GM12878 (cell line): ENCODE results near the gene CEP89. TPM values are rescaled to one million over a fixed set of nuclear protein-coding genes. Genes with fewer than 3 reads are reported as not detected.
A peak's percentile ranks its signal among the peaks of the same experiment; 100 is the strongest.

ENCODE experiments used
- ATAC-seq: fragments of 200-7000 bp; cut with Tn5 transposase; 3 replicates; pipeline ENCODE4 v1.9.1; 2020; ENCODE audit warnings: mild to moderate bottlenecking, moderate library complexity
- Bru-seq: library from RNA; stranded (reverse); fragments of 400-500 nt; gene quantifications from one replicate; lab custom pipeline; 2021; lab: Mats Ljungman, UMichigan
- BruChase-seq, 2 experiments: library from RNA; stranded (reverse); fragments of 400-500 nt; gene quantifications; one replicate each; lab custom pipeline; 2021; lab: Mats Ljungman, UMichigan
- BruUV-seq: library from RNA; stranded (reverse); fragments of 400-500 nt; replicated peaks from 2 replicates; lab custom pipeline; 2021; lab: Mats Ljungman, UMichigan
- CTCF ChIA-PET: fragments of 300-600 bp; sonication (Branson Sonifier 250); formaldehyde crosslinking; extraction: SDS; loops from one replicate; lab custom pipeline; 2021; ENCODE audit warnings: inconsistent platforms; lab: Yijun Ruan, JAX
- POLR2A ChIA-PET: fragments of 350-600 bp; formaldehyde crosslinking; extraction: SDS; loops from one replicate; lab custom pipeline; 2021; ENCODE audit warnings: inconsistent platforms; lab: Charles Lee
- RAD21 ChIA-PET: fragments of 300-600 bp; sonication (Branson Sonifier 250); formaldehyde crosslinking; loops from one replicate; lab custom pipeline; 2023; ENCODE audit warnings: antibody characterized with exemption; ENCODE audit not compliant: unreplicated experiment; lab: Charles Lee
- SMC1A ChIA-PET: fragments of 300-600 bp; sonication (Branson Sonifier 250); formaldehyde crosslinking; loops from one replicate; lab custom pipeline; 2023; ENCODE audit not compliant: unreplicated experiment, uncharacterized antibody; lab: Charles Lee
- DNase-seq: peaks from one replicate; pipeline ENCODE4 v3.0.0-alpha.2; 2011; ENCODE audit warnings: low read depth, low spot score
- FAIRE-seq: peaks from 3 replicates; lab custom pipeline; 2011; peaks lifted over from hg19 to GRCh38; lab: Jason Lieb, UNC
- H2AFZ ChIP-seq: 2 replicates; pipeline ENCODE4 v1.6.0; 2011; ENCODE audit warnings: low read depth, low read length, control low read depth; ENCODE audit not compliant: control insufficient read depth
- H3K27ac ChIP-seq: 2 replicates; pipeline ENCODE4 v1.5.1; 2011; ENCODE audit warnings: control low read depth; ENCODE audit not compliant: control insufficient read depth, insufficient read depth
- H3K27me3 ChIP-seq, 2 experiments: replicated peaks in 1 of 2; 2 replicates each; pipeline versions ENCODE4 v1.6.0 to v1.6.1; 2011; ENCODE audit warnings: low read length in 1 of 2; ENCODE audit not compliant: control insufficient read depth in 2 of 2, insufficient read depth in 2 of 2
- H3K36me3 ChIP-seq, 2 experiments: 2 replicates each; pipeline ENCODE4 v1.5.1; 2011; ENCODE audit warnings: low read length in 1 of 2; ENCODE audit not compliant: control insufficient read depth in 2 of 2, insufficient read depth in 2 of 2
- H3K4me1 ChIP-seq: 2 replicates; pipeline ENCODE4 v1.6.1; 2011; ENCODE audit warnings: mild to moderate bottlenecking, low read length, moderate library complexity, mixed read lengths; ENCODE audit not compliant: control insufficient read depth, insufficient read depth
- H3K4me2 ChIP-seq: 2 replicates; pipeline ENCODE4 v1.6.0; 2011; ENCODE audit warnings: control low read depth; ENCODE audit not compliant: control insufficient read depth, insufficient read depth
- H3K4me3 ChIP-seq: fragments of 200-600 bp; sonication (generic); 2 replicates; pipeline ENCODE4 v1.5.1; 2016
- H3K79me2 ChIP-seq: 2 replicates; pipeline ENCODE4 v1.6.0; 2011; ENCODE audit warnings: low read length; ENCODE audit not compliant: control insufficient read depth, insufficient read depth
- H3K9ac ChIP-seq: 2 replicates; pipeline ENCODE4 v1.8.0; 2011; ENCODE audit warnings: low read length, control low read depth, mixed read lengths; ENCODE audit not compliant: control insufficient read depth, insufficient read depth
- H3K9me3 ChIP-seq: replicated peaks from 3 replicates; pipeline ENCODE4 v1.5.1; 2011; ENCODE audit warnings: mild to moderate bottlenecking, low read length; ENCODE audit not compliant: control insufficient read depth, insufficient read depth
- H4K20me1 ChIP-seq: 2 replicates; pipeline ENCODE4 v1.6.0; 2011; ENCODE audit not compliant: control insufficient read depth, insufficient read depth
- E2F4 ChIP-seq: IDR thresholded peaks from 2 replicates; pipeline ENCODE4 v1.6.1; 2012; ENCODE audit warnings: low read depth, low read length, improper control_type of control experiment
- IRF5 ChIP-seq: fragments of 450-650 bp; IDR thresholded peaks from 2 replicates; pipeline ENCODE4 v1.6.1; 2017; ENCODE audit warnings: borderline replicate concordance
- KDM1A ChIP-seq: fragments of 200-600 bp; sonication (generic); IDR thresholded peaks from 2 replicates; pipeline ENCODE4 v1.6.1; 2016; ENCODE audit warnings: borderline replicate concordance
- MYB ChIP-seq: fragments of 150-350 bp; IDR thresholded peaks from 2 replicates; pipeline ENCODE4 v1.6.1; 2014; ENCODE audit warnings: mild to moderate bottlenecking, low read depth, low read length, borderline replicate concordance
- PKNOX1 ChIP-seq: fragments of 450-650 bp; IDR thresholded peaks from 2 replicates; pipeline ENCODE4 v1.6.1; 2016; ENCODE audit warnings: mild to moderate bottlenecking
- POLR2AphosphoS5 ChIP-seq: IDR thresholded peaks from 2 replicates; pipeline ENCODE4 v1.6.1; 2011; ENCODE audit warnings: mild to moderate bottlenecking, low read length, inconsistent platforms
- RUNX3 ChIP-seq: IDR thresholded peaks from 2 replicates; pipeline ENCODE4 v1.6.1; 2012; ENCODE audit warnings: low read length, inconsistent platforms
- TAF1 ChIP-seq: IDR thresholded peaks from 2 replicates; pipeline ENCODE4 v1.6.1; 2011; ENCODE audit warnings: mild to moderate bottlenecking, low read depth, low read length, borderline replicate concordance
- WRNIP1 ChIP-seq: IDR thresholded peaks from 2 replicates; pipeline ENCODE4 v1.6.1; 2011; ENCODE audit warnings: low read depth, low read length, improper control_type of control experiment, borderline replicate concordance
- ZBTB33 ChIP-seq: fragments of 450-650 bp; IDR thresholded peaks from 2 replicates; pipeline ENCODE4 v1.6.1; 2017; ENCODE audit warnings: mild to moderate bottlenecking
- ZNF207 ChIP-seq: fragments of 450-650 bp; IDR thresholded peaks from 2 replicates; pipeline ENCODE4 v1.6.1; 2014; ENCODE audit warnings: antibody characterized with exemption, mild to moderate bottlenecking, borderline replicate concordance
- WGBS: methylation state at CpG from one replicate; pipeline ENCODE4 v1.1.6; 2016; ENCODE audit warnings: low lambda C conversion rate; ENCODE audit not compliant: insufficient replicate concordance, insufficient coverage; ENCODE audit errors: missing lambda C conversion rate; 5-methylcytosine and 5-hydroxymethylcytosine counted together
- in situ Hi-C: fragments of 300-500 bp; cut with MboI; formaldehyde crosslinking; loops from 9 replicates; pipeline ENCODE4 v1.14.3; 2018; ENCODE audit warnings: mixed read lengths
- intact Hi-C: fragments of 100-400 bp; cut with micrococcal nuclease; formaldehyde crosslinking; loops from one replicate; pipeline ENCODE4 v1.14.2; 2022; ENCODE audit not compliant: unreplicated experiment
- long read RNA-seq, 2 experiments: library from polyadenylated mRNA; unstranded; transcript quantifications; one replicate each; pipeline ENCODE4 v2.0.0, GENCODE V29; 2019 to 2020
- polyA minus RNA-seq, 3 experiments: library from RNA; depleted of rRNA, polyadenylated mRNA; stranded (reverse); fragments of >200 nt; gene quantifications; 2 replicates each; pipeline ENCODE4 v1.2.3, GENCODE V29; 2011
- polyA plus RNA-seq, 11 experiments: library from polyadenylated mRNA; depleted of rRNA in 4 of 11; unstranded in 6 of 11; stranded (reverse) in 5 of 11; fragments of >200 nt; fragmentation: Nextera tagmentation in 4 of 11; fragmentation: Illumina TruSeq in 1 of 11; extraction: Ambion mirVana in 4 of 11; extraction: Trizol in 1 of 11; gene quantifications; 1 replicate in 1 of 11; 2 replicates in 10 of 11; pipeline versions ENCODE4 v1.2.1 to v1.2.3, GENCODE V29; 2011 to 2016; ENCODE audit warnings: inconsistent platforms in 2 of 11, missing spikeins in 2 of 11, low read depth in 1 of 11
- total RNA-seq, 4 experiments: library from RNA; depleted of rRNA in 3 of 4; stranded (reverse); fragments of >200 nt in 3 of 4; fragmentation: Illumina TruSeq in 1 of 4; extraction: Trizol in 1 of 4; gene quantifications; 2 replicates each; pipeline versions ENCODE4 v1.2.1 to v1.2.3, GENCODE V29; 2013 to 2021

CEP89 gene
- total RNA-seq (2013; cell fraction: nucleolus; rRNA removed): 32.9 and 38.3 TPM in 2 replicates
- total RNA-seq (2014; rRNA removed) (6.0 and 6.3 TPM in 2 replicates), total RNA-seq (2014; rRNA removed; fragmentation: Illumina TruSeq; extraction: Trizol) (7.3 and 7.6 TPM in 2 replicates), total RNA-seq (2021) (11.9 and 15.2 TPM in 2 replicates), polyA plus RNA-seq (2011; rRNA removed) (6.2 and 8.3 TPM in 2 replicates), polyA plus RNA-seq (2014; fragmentation: Illumina TruSeq; extraction: Trizol) (9.5 and 12.5 TPM in 2 replicates), polyA plus RNA-seq (2014; fragmentation: Nextera tagmentation; extraction: Ambion mirVana) (1 to 10 TPM; 7.9 to 8.7 TPM), polyA plus RNA-seq (2014; rRNA removed) (9.2 and 11.8 TPM in 2 replicates), polyA plus RNA-seq (2016; fragmentation: Nextera tagmentation; extraction: Ambion mirVana) (10 to 100 TPM; 16.8 to 19.3 TPM), polyA minus RNA-seq (2011; rRNA and poly(A)+ RNA removed) (16.1 and 16.4 TPM in 2 replicates), Bru-seq, nascent RNA (percentile 50 among the genes with signal in this experiment), BruChase-seq, experiment 1, labeled RNA remaining after a 6-hour chase (percentile 57 among the genes with signal in this experiment), BruChase-seq, experiment 2, labeled RNA remaining after a 2-hour chase (percentile 59 among the genes with signal in this experiment)
- polyA plus RNA-seq (2011; ENCODE audit: low read depth): 4.1 TPM
- 13.2 and 13.8 TPM in 2 replicates for polyA plus RNA-seq (2011; cell fraction: cytosol; rRNA removed)
- 20.3 and 32.4 TPM in 2 replicates for polyA plus RNA-seq (2011; cell fraction: nucleus; rRNA removed)
- polyA plus RNA-seq (2012): 9.6 and 12.1 TPM in 2 replicates
- 2.6 and 3.9 TPM in 2 replicates for polyA minus RNA-seq (2011; cell fraction: cytosol; rRNA and poly(A)+ RNA removed)
- polyA minus RNA-seq (2011; cell fraction: nucleus; rRNA and poly(A)+ RNA removed): 12.1 and 15.7 TPM in 2 replicates
- long read RNA-seq, experiment 1, full-length matches to known transcripts: 2 of 5 reads
- long read RNA-seq, experiment 1, partial matches to known transcripts: 3 of 5 reads
- long read RNA-seq, experiment 1, other reads (novel, unspliced or antisense): 0 of 5 reads
- long read RNA-seq, experiment 2, full-length matches to known transcripts: 14 of 36 reads
- long read RNA-seq, experiment 2, partial matches to known transcripts: 18 of 36 reads
- long read RNA-seq, experiment 2, other reads (novel, unspliced or antisense): 4 of 36 reads

- peaks cover 10% of the 10 kb centered on the region for H3K79me2 ChIP-seq
- no peaks in the 10 kb centered on the region for H4K20me1 ChIP-seq
- ATAC-seq (peak; percentile 100), FAIRE-seq (peak; percentile 99), DNase-seq (peak; percentile 100)
- BruUV-seq: no TSS peak
- H3K9me3 ChIP-seq: no peaks in the 10 kb centered on the region
- RAD21 ChIA-PET: interaction anchor here (0.6 to 0.7 kb wide), 2 partner anchors 72 to 1761 kb away, joined by 4 to 5 read pairs; no protein-coding TSS in a partner anchor
- intact Hi-C loops: loop anchor here (5.0 to 10.0 kb wide), 2 partner anchors 280 to 387 kb away; partner anchors contain the start of genes NUDT19 and PDCD5
- no peaks in the 10 kb centered on the region for H3K27me3 ChIP-seq
- 0 out of 2 replicates have a peak, but pooled peaks cover 3% of the 10 kb centered on the region for H3K4me1 ChIP-seq
- H3K4me2 ChIP-seq: peak within 1 kb of the TSS; percentile 96
- peak within 1 kb of the TSS; percentile 94 for H2AFZ ChIP-seq
- H3K4me3 ChIP-seq: peak within 1 kb of the TSS; percentile 95
- H3K9ac ChIP-seq: peak within 1 kb of the TSS; percentile 82
- CTCF ChIA-PET: interaction anchor here (0.5 to 1.3 kb wide), 2 partner anchors 15 to 205 kb away, joined by 3 read pairs; no protein-coding TSS in a partner anchor
- POLR2A ChIA-PET: interaction anchor here (0.6 kb wide), 1 partner anchor 402 kb away, joined by 3 read pairs; the partner anchor contains the start of gene CEBPG
- peak within 1 kb of the TSS; percentile 82 for H3K27ac ChIP-seq
- SMC1A ChIA-PET: interaction anchor here (0.6 to 2.5 kb wide), 2 partner anchors 212 to 340 kb away, joined by 3 to 8 read pairs; no protein-coding TSS in a partner anchor
- in situ Hi-C loops: no loop called here
- peaks cover 0 to 6% of the 10 kb centered on the region in 2 experiments; a peak in 1 of 4 replicates for H3K36me3 ChIP-seq
- 2% methylated on average over 57 of the region's 57 CpGs for WGBS
- TF ChIP-seq POLR2AphosphoS5: peak; percentile 85
- peak; percentile 68 for TF ChIP-seq TAF1
- no peak for TF ChIP-seq WRNIP1
- TF ChIP-seq MYB: no peak
- TF ChIP-seq RUNX3: peak; percentile 65; the same call in 1 of the 2 replicates
- no peak for TF ChIP-seq IRF5
- TF ChIP-seq PKNOX1: peak; percentile 99
- TF ChIP-seq KDM1A: no peak
- no peak; the same call in 1 of the 2 replicates for TF ChIP-seq ZNF207
- no peak for TF ChIP-seq ZBTB33
- TF ChIP-seq E2F4: peak; percentile 100
These were observed at the start of gene CEP89, which contains the start of gene FAAP24 for GRCh38 chr19:32971715-32972540. TSS of gene CEP89 (minus strand) at chr19:32971958. CDS start at chr19:32971874, 84 bp downstream. TSS of gene FAAP24 (plus strand) at chr19:32972242. CDS start at chr19:32973197, 955 bp downstream.
